MM.1S (cell line): Measurements from ENCODE around the gene KDM4B.

Experiments
- DNase-seq: peaks from one replicate; pipeline ENCODE4 v3.0.0-alpha.2; 2015
- H2AFZ ChIP-seq: fragments of 300-600 bp; sonication (generic); 2 replicates; pipeline ENCODE4 v1.6.0; 2016; ENCODE audit warnings: antibody characterized with exemption, low read length
- H3F3A ChIP-seq: fragments of 300-600 bp; sonication (generic); 2 replicates; pipeline ENCODE4 v1.6.1; 2016; ENCODE audit warnings: mild to moderate bottlenecking, antibody characterized with exemption, low read length, moderate library complexity, mixed read lengths; ENCODE audit not compliant: insufficient read depth
- H3K27ac ChIP-seq: fragments of 300-600 bp; sonication (generic); 2 replicates; pipeline ENCODE4 v1.5.1; 2016; ENCODE audit warnings: mild to moderate bottlenecking, low read length
- H3K27me3 ChIP-seq: fragments of 300-600 bp; sonication (generic); replicated peaks from 2 replicates; pipeline ENCODE4 v1.6.0; 2016; ENCODE audit warnings: low read length; ENCODE audit not compliant: insufficient read depth
- H3K36me3 ChIP-seq: fragments of 300-600 bp; sonication (generic); replicated peaks from 2 replicates; pipeline ENCODE4 v1.6.1; 2016; ENCODE audit warnings: mild to moderate bottlenecking, low read length, mixed read lengths; ENCODE audit not compliant: insufficient read depth
- H3K4me1 ChIP-seq: fragments of 300-600 bp; sonication (generic); 2 replicates; pipeline ENCODE4 v1.6.1; 2016; ENCODE audit warnings: low read length, mixed read lengths
- H3K4me2 ChIP-seq: fragments of 300-600 bp; sonication (generic); 2 replicates; pipeline ENCODE4 v1.6.0; 2016; ENCODE audit warnings: low read depth, low read length
- H3K4me3 ChIP-seq: fragments of 300-600 bp; sonication (generic); 2 replicates; pipeline ENCODE4 v1.5.1; 2016; ENCODE audit warnings: low read length, mixed read lengths
- H3K79me2 ChIP-seq: fragments of 300-600 bp; sonication (generic); 2 replicates; pipeline ENCODE4 v1.6.1; 2016; ENCODE audit warnings: mixed run types, low read length, mixed read lengths
- H3K9ac ChIP-seq: fragments of 300-600 bp; sonication (generic); 2 replicates; pipeline ENCODE4 v1.6.1; 2016; ENCODE audit warnings: low read length, mixed read lengths
- H3K9me2 ChIP-seq: fragments of 300-600 bp; sonication (generic); replicated peaks from 2 replicates; pipeline ENCODE4 v1.6.1; 2016; ENCODE audit warnings: mild to moderate bottlenecking, low read length, mixed read lengths; ENCODE audit not compliant: insufficient read depth
- H3K9me3 ChIP-seq: fragments of 300-600 bp; sonication (generic); replicated peaks from 2 replicates; pipeline ENCODE4 v1.6.1; 2016; ENCODE audit warnings: mild to moderate bottlenecking, low read length, mixed read lengths; ENCODE audit not compliant: insufficient read depth
- H4K20me1 ChIP-seq: fragments of 300-600 bp; sonication (generic); 2 replicates; pipeline ENCODE4 v1.6.1; 2016; ENCODE audit warnings: mild to moderate bottlenecking, low read length, moderate library complexity, mixed read lengths; ENCODE audit not compliant: insufficient read depth
- CTCF ChIP-seq: fragments of 300-600 bp; sonication (generic); IDR thresholded peaks from 2 replicates; pipeline ENCODE4 v1.5.1; 2016; ENCODE audit warnings: antibody characterized with exemption, low read length, mixed read lengths
- EZH2 ChIP-seq: fragments of 300-600 bp; sonication (generic); optimal IDR thresholded peaks from 2 replicates; pipeline ENCODE3; 2017; ENCODE audit warnings: low read depth, mild to moderate bottlenecking, antibody characterized with exemption, low read length, mixed read lengths
- EZH2phosphoT487 ChIP-seq: fragments of 300-600 bp; sonication (generic); IDR thresholded peaks from 2 replicates; pipeline ENCODE4 v1.6.1; 2018; ENCODE audit warnings: antibody characterized with exemption, low read length

The KDM4B gene

GRCh38 chr19:5139583-5140325, 170.8 kb downstream of the KDM4B start:
- H3K79me2 ChIP-seq = no peaks in the 10 kb centered on the region
- H3K9ac ChIP-seq = no peak overlapping the region
- no peak overlapping the region for H3K4me2 ChIP-seq
- H3K9me3 ChIP-seq = no peaks in the 10 kb centered on the region
- H3K36me3 ChIP-seq = no peaks in the 10 kb centered on the region
- no peak for TF ChIP-seq EZH2phosphoT487
- TF ChIP-seq EZH2 = no peak
- no peak for TF ChIP-seq CTCF
- no peak for DNase-seq
- no peak overlapping the region for H3K4me3 ChIP-seq
- H4K20me1 ChIP-seq = no peaks in the 10 kb centered on the region
- no peak overlapping the region for H2AFZ ChIP-seq
- H3K27me3 ChIP-seq = no peaks in the 10 kb centered on the region
- H3K27ac ChIP-seq = no peak overlapping the region
- no peaks in the 10 kb centered on the region for H3F3A ChIP-seq
- H3K4me1 ChIP-seq = no peaks in the 10 kb centered on the region
- no peaks in the 10 kb centered on the region for H3K9me2 ChIP-seq

GRCh38 chr19:5141129-5141849, 172.4 kb downstream of the KDM4B start:
- H3K36me3 ChIP-seq = no peaks in the 10 kb centered on the region
- no peak overlapping the region for H3K4me2 ChIP-seq
- H3F3A ChIP-seq = no peaks in the 10 kb centered on the region
- H3K9ac ChIP-seq = no peak overlapping the region
- no peak overlapping the region for H2AFZ ChIP-seq
- H3K27me3 ChIP-seq = no peaks in the 10 kb centered on the region
- no peaks in the 10 kb centered on the region for H3K4me1 ChIP-seq
- no peaks in the 10 kb centered on the region for H3K9me2 ChIP-seq
- H3K4me3 ChIP-seq = no peak overlapping the region
- DNase-seq = no peak
- TF ChIP-seq EZH2phosphoT487 (no peak), EZH2 (no peak), CTCF (no peak)
- no peaks in the 10 kb centered on the region for H4K20me1 ChIP-seq
- no peaks in the 10 kb centered on the region for H3K9me3 ChIP-seq
- no peaks in the 10 kb centered on the region for H3K79me2 ChIP-seq
- no peak overlapping the region for H3K27ac ChIP-seq

- H3K9me3 ChIP-seq = no peaks in the 10 kb centered on the region
- no peak overlapping the region for H3K4me3 ChIP-seq
- H3K27ac ChIP-seq = no peak overlapping the region
- H3K9ac ChIP-seq = no peak overlapping the region
- TF ChIP-seq EZH2phosphoT487 (no peak), EZH2 (no peak), CTCF (no peak)
- H3K79me2 ChIP-seq = no peaks in the 10 kb centered on the region
- no peaks in the 10 kb centered on the region for H3K36me3 ChIP-seq
- H3K27me3 ChIP-seq = no peaks in the 10 kb centered on the region
- no peaks in the 10 kb centered on the region for H3K9me2 ChIP-seq
- H4K20me1 ChIP-seq = no peaks in the 10 kb centered on the region
- DNase-seq = no peak
- no peak overlapping the region for H2AFZ ChIP-seq
- H3K4me1 ChIP-seq = no peaks in the 10 kb centered on the region
- no peaks in the 10 kb centered on the region for H3F3A ChIP-seq
- H3K4me2 ChIP-seq = no peak overlapping the region
These were observed 173.2 kb downstream of the KDM4B start for GRCh38 chr19:5141850-5142724.
